ENCODE data around the gene LRRC10B.

Gene LRRC10B

DNA sequence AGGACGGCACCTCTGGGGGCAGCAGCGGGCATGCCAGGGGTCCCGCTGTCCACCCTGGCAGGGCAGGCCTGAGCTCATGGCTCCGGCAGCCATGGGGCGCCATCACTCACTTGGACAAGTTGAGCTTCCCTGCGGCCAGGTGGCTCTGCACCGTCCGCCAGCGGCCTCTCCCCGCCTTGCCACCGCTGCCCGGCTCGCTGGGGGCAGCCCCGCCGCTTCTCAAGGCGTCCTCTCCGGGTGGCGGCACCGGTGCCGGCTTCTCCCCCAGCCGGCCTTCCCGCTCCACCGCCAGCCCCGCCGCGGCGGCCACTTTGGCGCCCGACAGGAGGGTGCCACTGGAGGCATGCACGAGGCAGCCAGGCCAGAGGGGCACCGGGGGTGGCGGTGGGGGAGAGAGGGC is 37.4 kb downstream of the LRRC10B start:
- H3K4me3 ChIP-seq (replicated peaks; ENCODE audit: low read depth, low read length), result no peak overlapping the region
- TF ChIP-seq CTCF (IDR thresholded peaks at IDR 0.05; ENCODE audit: low read depth, low read length, missing control alignments), result no peak

DNA sequence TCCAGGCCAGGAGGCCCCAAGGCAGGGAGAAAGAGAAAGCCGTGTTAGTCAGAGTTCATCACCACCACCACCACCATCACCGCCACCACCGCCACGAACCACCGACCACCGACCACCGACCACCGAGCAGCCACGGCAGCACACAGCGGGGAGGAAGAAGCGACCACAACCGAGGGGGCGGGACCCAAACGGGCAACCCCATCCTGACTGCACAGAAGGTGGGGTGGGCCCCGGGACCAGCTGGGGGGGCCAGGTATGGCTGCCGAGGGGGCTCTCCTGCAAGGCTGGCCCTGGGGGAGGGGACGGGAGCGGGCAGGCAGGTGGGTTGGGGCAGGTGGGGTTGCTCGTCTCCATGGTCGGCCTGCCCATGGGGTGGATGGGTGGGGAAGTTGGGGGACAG is 38.1 kb downstream of the LRRC10B start:
- DNase-seq (ENCODE audit: extremely low read depth, low read depth), result no peak
- no peak overlapping the region for H3K4me3 ChIP-seq (replicated peaks; ENCODE audit: low read depth, low read length)
- no peak for TF ChIP-seq CTCF (IDR thresholded peaks at IDR 0.05; ENCODE audit: low read depth, low read length, missing control alignments)

More for the DNA sequence above, 37.4 kb downstream of the LRRC10B start:
- DNase-seq (ENCODE audit: extremely low read depth, low read depth), result no peak

GRCh38 chr11:61547246-61547645 is 38.7 kb downstream of the LRRC10B start:
- no peak for DNase-seq (ENCODE audit: extremely low read depth, low read depth)
- no peak overlapping the region for H3K4me3 ChIP-seq (replicated peaks; ENCODE audit: low read depth, low read length)
- TF ChIP-seq CTCF (IDR thresholded peaks at IDR 0.05; ENCODE audit: low read depth, low read length, missing control alignments), result no peak

GRCh38 chr11:61549177-61549576 is 40.6 kb downstream of the LRRC10B start:
- no peak for TF ChIP-seq CTCF (IDR thresholded peaks at IDR 0.05; ENCODE audit: low read depth, low read length, missing control alignments)
- no peak overlapping the region for H3K4me3 ChIP-seq (replicated peaks; ENCODE audit: low read depth, low read length)
- DNase-seq (ENCODE audit: extremely low read depth, low read depth), result no peak

DNA sequence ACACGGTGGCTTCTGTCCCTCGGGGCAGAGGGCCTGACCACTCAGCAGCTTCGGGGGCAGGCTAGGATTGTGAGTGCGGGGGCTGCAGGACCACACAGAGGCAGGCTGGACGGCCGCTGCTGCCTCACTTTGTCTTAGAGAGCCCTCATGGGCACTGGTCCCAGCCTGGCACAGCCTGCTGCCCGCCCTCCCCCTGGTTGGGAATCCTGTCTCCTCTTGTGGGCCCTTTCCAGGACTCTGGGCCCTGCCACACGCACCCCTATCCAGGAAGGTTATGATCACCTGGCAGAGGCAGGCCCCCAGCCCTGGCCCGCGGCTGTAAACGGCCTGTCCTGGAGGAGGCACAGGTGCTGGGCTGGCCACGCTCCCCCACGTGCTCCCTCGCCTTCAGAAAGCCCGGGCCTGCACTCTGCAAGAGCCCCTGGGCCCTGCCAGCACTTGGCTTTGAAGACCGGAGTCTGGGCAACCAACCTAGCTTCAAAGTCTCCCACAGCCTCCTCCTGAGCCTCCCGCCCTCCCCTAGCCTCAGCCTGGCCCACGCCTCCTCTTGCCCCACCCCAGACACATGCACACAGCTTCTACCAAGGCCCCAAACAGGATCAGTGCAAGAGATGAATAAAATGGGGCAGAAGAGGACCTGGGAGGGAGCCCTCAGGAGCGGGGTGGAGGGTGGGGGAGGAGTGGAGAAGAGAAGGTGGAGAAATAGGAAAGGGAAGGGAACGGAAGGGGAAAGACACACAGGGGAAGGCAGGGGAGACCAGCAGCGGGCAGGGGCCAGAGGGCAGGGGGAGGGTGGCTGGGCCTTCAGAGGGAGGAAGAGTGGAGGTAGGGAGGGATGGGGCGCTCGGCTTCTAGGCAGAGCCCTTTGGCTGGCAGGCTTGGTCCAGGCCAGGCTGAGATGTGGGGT is 41.4 kb downstream of the LRRC10B start:
- no peak for DNase-seq (ENCODE audit: extremely low read depth, low read depth)
- H3K4me3 ChIP-seq (replicated peaks; ENCODE audit: low read depth, low read length), result no peak overlapping the region
- no peak for TF ChIP-seq CTCF (IDR thresholded peaks at IDR 0.05; ENCODE audit: low read depth, low read length, missing control alignments)

GRCh38 chr11:61550665-61551227 is 42.2 kb downstream of the LRRC10B start:
- no peak for DNase-seq (ENCODE audit: extremely low read depth, low read depth)
- TF ChIP-seq CTCF (IDR thresholded peaks at IDR 0.05; ENCODE audit: low read depth, low read length, missing control alignments), result no peak
- no peak overlapping the region for H3K4me3 ChIP-seq (replicated peaks; ENCODE audit: low read depth, low read length)
